Hematopoietic multipotent progenitor cell treated with erythropoietin and hydrocortisone succinate and interleukin-3 and kit ligand, for 4 days (in vitro differentiated cells): ENCODE data around the gene MRPL36.
"Not testable (repeated sequence)": the region's sequence is repeated elsewhere in the genome, so short reads cannot be mapped to it uniquely, and the experiment has no call there.

Experiments
- DNase-seq: peaks from one replicate; pipeline ENCODE4 v3.0.0-alpha.2; 2015

MRPL36 gene

GRCh38 chr5:1799602-1800471 lies at the start of gene MRPL36:
Gene MRPL36, minus strand, starts transcription at chr5:1799837. Its CDS starts 902 bp downstream, at chr5:1798935.
- DNase-seq: peak; percentile 96

- no peak for DNase-seq
Measured at GRCh38 chr5:1847611-1848010, 48.0 kb upstream of the MRPL36 start.

GRCh38 chr5:1847056-1847455 lies 47.4 kb upstream of the MRPL36 start:
- DNase-seq: no peak

GRCh38 chr5:1846583-1846982 lies 46.9 kb upstream of the MRPL36 start:
- no peak for DNase-seq

DNA sequence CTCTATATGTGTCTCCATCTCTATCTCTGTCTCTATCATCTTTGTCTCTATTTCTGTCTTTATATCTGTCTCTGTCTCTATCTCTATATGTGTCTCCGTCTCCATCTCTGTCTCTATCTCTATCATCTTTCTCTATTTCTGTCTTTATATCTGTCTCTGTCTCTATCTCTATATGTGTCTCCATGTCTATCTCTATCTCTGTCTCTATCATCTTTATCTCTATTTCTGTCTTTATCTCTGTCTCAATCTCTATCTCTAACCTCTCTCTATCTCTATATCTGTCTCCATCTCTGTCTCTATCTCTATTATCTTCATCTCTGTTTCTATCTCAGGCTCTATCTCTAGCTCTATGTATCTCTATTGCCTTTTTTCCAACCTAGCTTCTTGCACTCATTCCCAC lies 46.1 kb upstream of the MRPL36 start:
- no peak for DNase-seq

DNA sequence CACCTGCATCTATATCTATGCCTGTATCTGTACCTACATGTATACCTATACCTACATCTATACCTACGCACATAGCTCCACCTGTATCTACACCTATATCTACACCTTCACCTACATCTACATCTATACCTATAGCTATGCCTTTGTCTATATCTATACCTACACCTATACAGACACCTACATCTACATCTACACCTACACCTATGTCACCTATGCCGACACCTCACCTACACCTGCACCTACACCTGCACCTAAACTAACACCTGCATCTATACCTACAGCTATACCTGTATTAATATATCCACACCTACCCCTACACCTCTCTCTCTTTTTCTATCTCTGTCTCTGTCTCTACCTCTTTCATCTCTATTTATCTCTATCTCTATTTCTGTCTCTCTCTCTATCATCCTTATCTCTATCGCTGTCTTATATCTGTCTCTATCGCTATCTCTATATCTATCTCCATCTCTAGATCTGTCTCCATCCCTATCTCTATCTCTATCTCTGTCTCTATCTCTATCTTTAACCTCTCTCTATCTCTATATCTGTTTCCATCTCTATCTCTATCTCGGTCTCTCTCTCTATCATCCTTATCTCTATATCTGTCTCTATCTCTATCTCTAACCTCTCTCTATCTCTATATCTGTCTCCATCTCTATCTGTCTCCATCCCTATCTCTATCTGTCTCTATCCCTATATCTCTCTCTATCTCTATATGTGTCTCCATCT lies 45.2 kb upstream of the MRPL36 start:
- DNase-seq: no peak

- not testable (repeated sequence) for DNase-seq
Measured at GRCh38 chr5:1843761-1844160, 44.1 kb upstream of the MRPL36 start.

GRCh38 chr5:1842004-1842819 lies 42.6 kb upstream of the MRPL36 start:
- no peak for DNase-seq

GRCh38 chr5:1840741-1841521 lies 41.3 kb upstream of the MRPL36 start:
- no peak for DNase-seq

GRCh38 chr5:1840071-1840547 lies 40.5 kb upstream of the MRPL36 start:
- no peak for DNase-seq

DNA sequence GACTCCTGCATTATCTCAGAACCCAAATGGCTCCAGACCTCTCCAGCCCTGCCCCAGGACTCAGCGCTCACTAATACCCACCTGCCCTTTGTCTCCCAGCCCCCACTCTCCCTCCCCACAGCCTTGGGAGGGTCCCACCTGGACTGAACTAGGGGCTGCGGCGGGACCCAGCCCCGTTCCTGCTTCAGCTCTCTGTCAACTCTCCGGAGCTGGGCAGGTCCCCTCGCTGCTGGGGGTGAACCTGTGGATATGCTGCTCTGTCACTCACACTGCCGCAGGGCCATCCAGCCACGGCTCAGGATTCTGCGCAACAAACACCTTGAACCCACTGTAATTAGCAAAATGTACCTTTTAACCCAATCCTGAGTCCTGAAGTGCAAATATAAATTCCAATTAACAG lies 38.4 kb upstream of the MRPL36 start:
- no peak for DNase-seq

DNA sequence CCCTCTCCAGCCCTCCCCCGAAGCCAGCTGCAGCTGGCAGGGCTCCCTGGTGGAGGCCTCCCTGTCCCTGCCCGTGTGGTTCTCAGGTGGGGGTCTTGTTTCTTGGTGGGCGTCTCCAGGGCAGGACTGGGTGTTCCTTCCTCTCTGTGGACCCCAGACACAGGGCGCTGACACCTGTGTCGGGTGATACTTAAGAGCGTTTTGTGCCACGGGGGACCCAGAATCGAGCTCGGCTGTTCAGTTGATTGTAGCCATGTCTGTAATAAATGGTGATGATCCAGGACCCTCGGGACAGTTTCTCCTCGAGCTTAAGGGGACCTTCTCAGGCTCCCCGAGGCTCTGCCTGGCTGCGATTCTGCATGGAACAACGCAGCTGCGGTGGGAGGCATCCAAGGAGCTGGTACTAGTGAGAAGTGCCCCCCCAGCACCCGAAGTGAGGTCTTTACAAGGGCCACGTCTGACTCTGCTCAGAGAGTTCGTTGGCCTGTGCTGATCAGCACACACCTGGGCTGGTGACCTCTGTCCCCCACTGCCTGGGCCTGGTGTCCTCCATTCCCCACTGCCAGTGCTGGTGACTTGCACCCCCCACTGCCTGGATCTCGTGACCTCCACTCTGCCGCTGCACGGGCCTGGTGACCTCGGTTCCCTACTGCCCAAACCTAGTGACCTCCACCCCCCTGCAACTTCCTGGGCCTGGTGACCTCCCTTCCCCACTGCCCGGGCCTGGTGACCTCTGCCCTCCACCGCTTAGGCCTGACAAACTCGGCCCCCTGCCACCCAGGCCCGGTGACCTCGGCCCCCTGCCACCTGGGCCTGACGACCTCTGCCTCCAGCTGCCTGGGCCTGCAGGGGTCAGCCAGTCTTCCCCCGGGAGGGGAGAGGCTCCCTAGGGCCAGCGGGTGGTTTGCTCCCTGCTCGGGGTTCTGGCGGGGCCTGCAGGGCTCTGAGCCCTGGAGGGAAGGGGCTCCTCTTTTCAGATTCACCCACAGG lies 37.5 kb upstream of the MRPL36 start:
- DNase-seq: no peak

DNA sequence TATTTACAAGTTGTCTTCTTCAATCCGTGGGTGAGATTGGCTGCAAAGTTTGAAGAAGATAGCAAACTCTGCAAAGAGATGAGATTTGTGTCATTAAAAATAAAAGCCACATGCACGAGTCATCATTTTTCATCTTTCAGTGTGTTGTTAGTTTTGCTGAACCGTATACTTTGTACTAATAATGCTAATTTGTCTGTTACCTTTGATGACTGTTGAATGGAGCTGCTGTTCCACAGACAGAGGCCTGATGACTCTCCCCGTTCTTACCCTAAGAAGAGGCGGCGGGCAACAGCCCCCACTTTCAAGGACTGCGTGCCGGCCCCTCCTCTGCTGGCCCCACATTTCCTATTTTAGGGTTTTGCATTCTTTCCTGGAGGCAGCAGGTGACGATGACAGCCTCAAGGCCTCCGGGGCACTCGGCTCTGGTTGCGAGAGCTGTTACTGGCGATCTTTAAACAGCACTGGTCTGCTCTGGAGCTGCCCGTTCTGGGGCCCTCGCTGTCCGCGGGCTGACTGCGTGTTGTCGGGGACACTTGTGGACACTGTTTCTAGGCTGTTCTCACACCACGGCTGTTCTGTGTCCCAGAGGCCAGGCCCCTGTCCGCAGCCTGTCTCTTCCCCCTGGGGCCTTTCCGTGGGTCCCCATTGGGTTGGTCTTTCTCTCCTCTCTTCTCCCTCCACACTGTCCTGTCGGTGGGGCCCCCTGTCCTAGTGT lies 36.7 kb upstream of the MRPL36 start:
- DNase-seq: no peak

GRCh38 chr5:1835431-1835830 lies 35.8 kb upstream of the MRPL36 start:
- no peak for DNase-seq

GRCh38 chr5:1834721-1835429 lies 35.2 kb upstream of the MRPL36 start:
- DNase-seq: no peak

DNA sequence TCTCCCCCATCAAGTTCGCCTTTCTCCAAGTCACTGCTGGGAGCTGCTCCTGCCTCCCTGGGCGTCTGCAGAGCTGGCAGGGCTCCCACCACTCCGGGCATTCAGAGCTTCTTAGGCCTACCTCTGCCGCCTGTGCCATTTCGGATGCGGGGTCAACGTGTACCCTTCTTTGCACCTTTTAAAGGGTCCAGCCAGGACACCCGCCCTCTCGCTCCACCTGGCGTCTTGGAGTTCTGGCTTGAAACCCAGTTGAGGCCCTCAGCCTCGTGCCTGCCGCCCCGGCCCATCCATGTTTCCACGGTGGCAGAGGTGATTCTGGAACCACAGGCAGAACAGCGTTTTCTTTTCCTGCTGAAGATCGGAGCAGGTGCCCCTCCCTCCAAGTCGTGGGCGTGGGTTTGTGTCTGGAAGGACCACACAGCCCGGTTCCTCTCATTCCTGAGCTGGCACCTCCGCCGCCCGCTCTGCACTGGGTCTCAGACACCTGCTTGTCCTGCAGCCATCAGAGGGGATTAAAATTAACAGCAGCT lies 34.5 kb upstream of the MRPL36 start:
- DNase-seq: no peak

DNA sequence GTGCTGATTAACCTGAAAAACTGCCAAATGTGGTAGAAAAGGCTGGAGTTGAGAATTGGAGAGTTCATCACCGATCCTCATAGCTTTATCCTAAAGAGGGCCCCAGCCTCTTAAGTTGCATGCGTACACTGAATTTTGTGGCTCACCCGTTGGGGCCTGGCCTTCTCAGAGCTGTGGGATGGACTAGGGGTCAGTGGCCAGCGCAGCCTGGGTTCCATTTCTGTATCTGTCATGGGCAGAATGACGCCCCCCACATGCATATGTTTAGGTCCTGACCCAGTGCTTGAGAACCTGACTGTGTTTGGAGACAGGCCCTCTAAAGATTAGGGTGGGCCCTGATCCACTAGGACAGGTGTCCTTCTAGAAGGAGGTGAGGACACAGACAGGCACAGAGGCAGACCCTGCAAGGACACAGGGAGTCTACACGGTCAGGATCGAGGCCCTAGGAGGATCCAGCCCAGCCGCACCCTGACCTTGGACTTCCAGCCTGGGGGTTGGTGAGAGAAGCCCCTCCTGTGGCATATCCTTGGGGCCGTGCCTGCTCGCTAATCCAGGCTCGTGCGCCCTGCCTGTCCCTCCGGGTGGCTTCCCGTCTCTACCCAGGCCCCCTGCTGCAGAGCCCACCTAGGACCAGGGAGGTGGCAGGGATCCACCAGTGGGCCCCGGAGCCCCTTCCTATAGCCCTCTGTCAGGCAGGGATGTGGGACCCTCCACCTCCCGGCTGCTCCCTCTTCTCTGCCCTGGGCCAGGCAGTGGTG lies 33.8 kb upstream of the MRPL36 start:
- no peak for DNase-seq

- no peak for DNase-seq
Measured at GRCh38 chr5:1832511-1833250, 33.0 kb upstream of the MRPL36 start.
